ENCODE results near the gene NMRK1. TPM values are rescaled to one million over a fixed set of nuclear protein-coding genes. Genes with fewer than 3 reads are reported as not detected.

Gene NMRK1
- polyA plus RNA-seq, 1 of the 3 experiments (the other 2 are of a cell fraction), result 8.4 TPM

GRCh38 chr9:75013735-75014134 lies 74.2 kb downstream of the NMRK1 start:
- POLR2A ChIA-PET, result no interaction called here
- 88% methylated on average over 2 of the region's 2 CpGs for WGBS (ENCODE audit: low lambda C conversion rate)

More at GRCh38 chr9:75013735-75014134, 74.2 kb downstream of the NMRK1 start:
- Histone ChIP-seq H3K27ac (ENCODE audit: low read depth in 2 of 2, low read length in 1 of 2) (no peak overlapping the region), H2AFZ (ENCODE audit: low read depth) (no peak overlapping the region), H3K9me3 (no peaks in the 10 kb centered on the region), H3K4me2 (no peak overlapping the region), H3K4me3 (ENCODE audit: low read depth in 2 of 2, low read length in 1 of 2) (no peak overlapping the region), H3K4me1 (ENCODE audit: control insufficient read depth in 1 of 2, insufficient read depth in 2 of 2, low read depth in 1 of 2, low read length in 1 of 2) (no peaks in the 10 kb centered on the region; a peak in 1 of 4 replicates), H3K79me2 (ENCODE audit: insufficient read depth) (peaks cover 9% of the 10 kb centered on the region; the same call in 1 of the 2 replicates), H3K9ac (no peak overlapping the region), H3K27me3 (ENCODE audit: insufficient read depth) (no peaks in the 10 kb centered on the region), H3F3A (replicated peaks; ENCODE audit: insufficient read depth) (no peaks in the 10 kb centered on the region), H3K36me3 (replicated peaks in 1 of 2; ENCODE audit: control insufficient read depth in 1 of 2, insufficient read depth in 2 of 2, low read length in 1 of 2) (peaks cover 8 to 14% of the 10 kb centered on the region in 2 experiments), H3K9me2 (no peaks in the 10 kb centered on the region), H4K20me1 (ENCODE audit: insufficient read depth) (no peaks in the 10 kb centered on the region)
- CTCF ChIA-PET, result interaction anchor here (1.1 to 1.6 kb wide), 2 partner anchors 62 to 236 kb away, joined by 3 to 7 read pairs; partner anchors contain the start of gene C9orf40
- no peak for DNase-seq
- no peak for TF ChIP-seq GATA2 (CRISPR knock-in tag; IDR thresholded peaks at IDR 0.05)

Small RNA genes within 50 kb of the gene (small RNA-seq; reads per million reads assigned to genes)
- gene RF02271, result 0 reads per million in 7 experiments

Other genes with a start within 250 kb of the NMRK1 start
- 0.03 and 0.08 TPM in 2 replicates for gene TRPM6, start 200.2 kb downstream of the NMRK1 start, polyA plus RNA-seq (2012; rRNA removed)
- gene C9orf40, start 135.2 kb downstream of the NMRK1 start, polyA plus RNA-seq (2012; rRNA removed), result 2.0 TPM in 2 replicates
- gene CARNMT1, start 59.9 kb downstream of the NMRK1 start, polyA plus RNA-seq (2012; rRNA removed), result 4.4 and 5.7 TPM in 2 replicates
- gene OSTF1, start 359 bp upstream of the NMRK1 start, polyA plus RNA-seq (2012; rRNA removed), result 9.5 and 12.2 TPM in 2 replicates